ENCODE results near the gene NFIX. TPM values are rescaled to one million over a fixed set of nuclear protein-coding genes. Genes with fewer than 3 reads are reported as not detected.

NFIX gene
- total RNA-seq, 1 donor from 2014 or later = 6.7 TPM

- no peak for DNase-seq (ENCODE audit: low read depth)
- Histone ChIP-seq H3K27me3 (ENCODE audit: control insufficient read depth, insufficient read depth, low read length) (no peaks in the 10 kb centered on the region), H3K36me3 (ENCODE audit: control insufficient read depth, insufficient read depth, low read length) (no peaks in the 10 kb centered on the region), H3K4me3 (ENCODE audit: low read depth, low read length) (no peak overlapping the region)
- no peak for TF ChIP-seq CTCF (IDR thresholded peaks at IDR 0.05; ENCODE audit: insufficient read depth, low read length, poor library complexity, severe bottlenecking)
Observed at GRCh38 chr19:13052447-13053175, 57.3 kb downstream of the NFIX start.

- no peak for DNase-seq (ENCODE audit: low read depth)
- H3K27me3 ChIP-seq (ENCODE audit: control insufficient read depth, insufficient read depth, low read length) = no peaks in the 10 kb centered on the region
- TF ChIP-seq CTCF (IDR thresholded peaks at IDR 0.05; ENCODE audit: insufficient read depth, low read length, poor library complexity, severe bottlenecking) = no peak
- no peak overlapping the region for H3K4me3 ChIP-seq (ENCODE audit: low read depth, low read length)
- H3K36me3 ChIP-seq (ENCODE audit: control insufficient read depth, insufficient read depth, low read length) = no peaks in the 10 kb centered on the region
Observed at GRCh38 chr19:13053238-13053637, 58.0 kb downstream of the NFIX start.

DNA sequence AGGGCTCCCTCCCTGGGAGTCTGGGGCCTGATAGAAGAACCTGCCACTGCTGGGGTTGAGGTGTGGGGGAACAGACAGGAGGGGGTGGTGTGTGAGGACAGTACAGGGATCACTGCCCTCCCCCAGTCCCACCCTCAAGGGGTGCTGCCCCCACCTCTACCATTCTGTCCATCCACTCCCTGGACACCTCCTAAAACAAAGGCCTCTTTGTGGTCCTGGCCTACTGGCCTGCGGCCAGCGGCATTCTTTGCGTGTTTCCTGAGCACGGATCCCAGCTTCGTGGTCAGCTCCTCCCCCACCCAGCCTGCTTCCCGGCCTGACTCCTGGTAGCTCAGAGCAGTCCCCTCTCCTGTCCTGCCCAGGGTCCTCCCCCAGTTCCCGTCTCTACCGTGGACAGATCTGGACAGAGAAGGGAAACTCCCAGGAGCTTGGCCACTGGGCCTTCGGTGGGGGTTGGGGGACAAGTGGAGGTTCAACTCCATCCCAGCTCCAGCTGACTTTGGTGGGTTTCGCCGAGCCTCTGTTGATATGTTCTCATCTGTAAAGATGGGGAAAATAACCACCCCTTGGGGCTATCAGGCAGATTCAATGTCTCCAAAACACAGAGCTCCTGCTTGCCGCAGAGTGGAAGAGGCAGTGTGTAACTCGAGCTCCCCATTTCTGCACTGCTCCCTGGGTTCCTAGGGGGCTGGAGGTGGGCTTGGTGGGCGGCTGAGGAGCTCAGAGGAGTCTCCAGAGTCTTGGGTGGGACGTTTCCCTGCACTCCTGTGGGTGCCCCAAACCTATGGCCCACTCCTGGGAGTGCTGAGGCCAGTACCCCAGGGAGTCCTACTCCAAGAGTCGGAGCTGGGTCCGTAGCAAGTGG is 58.7 kb downstream of the NFIX start:
- no peaks in the 10 kb centered on the region for H3K27me3 ChIP-seq (ENCODE audit: control insufficient read depth, insufficient read depth, low read length)
- no peaks in the 10 kb centered on the region for H3K36me3 ChIP-seq (ENCODE audit: control insufficient read depth, insufficient read depth, low read length)
- peak; percentile 88 for DNase-seq (ENCODE audit: low read depth)
- no peak for TF ChIP-seq CTCF (IDR thresholded peaks at IDR 0.05; ENCODE audit: insufficient read depth, low read length, poor library complexity, severe bottlenecking)
- no peak overlapping the region for H3K4me3 ChIP-seq (ENCODE audit: low read depth, low read length)

DNA sequence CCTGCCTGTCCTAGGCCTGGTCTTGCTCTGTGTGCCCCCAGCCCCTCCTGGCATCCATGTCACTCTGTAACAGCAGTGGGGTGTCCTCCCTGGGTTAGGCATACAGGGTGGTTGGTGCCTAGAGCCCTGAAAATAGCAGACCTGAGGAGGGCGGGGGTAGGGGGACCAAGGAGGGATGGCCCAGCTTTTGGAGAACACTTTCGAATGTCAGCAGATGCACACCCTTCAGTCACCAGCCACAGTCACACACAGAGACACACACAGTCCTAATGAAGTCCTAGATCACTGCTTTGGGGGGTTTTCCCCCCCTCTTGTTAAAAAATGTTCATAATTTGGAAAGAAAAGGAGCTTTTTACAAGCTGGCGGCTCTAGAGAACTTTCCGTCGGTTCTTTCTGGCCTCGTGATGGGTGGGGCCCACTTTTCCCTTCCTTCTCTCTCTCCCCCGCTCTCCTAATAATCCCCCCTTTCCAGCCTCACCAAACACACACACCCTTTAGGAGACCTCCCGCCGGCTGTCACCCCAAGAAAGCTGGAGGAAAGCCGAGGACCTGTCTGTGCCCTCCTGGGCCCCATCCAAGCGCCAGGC is 59.4 kb downstream of the NFIX start:
- H3K27me3 ChIP-seq (ENCODE audit: control insufficient read depth, insufficient read depth, low read length) = no peaks in the 10 kb centered on the region
- no peak for DNase-seq (ENCODE audit: low read depth)
- no peak for TF ChIP-seq CTCF (IDR thresholded peaks at IDR 0.05; ENCODE audit: insufficient read depth, low read length, poor library complexity, severe bottlenecking)
- H3K4me3 ChIP-seq (ENCODE audit: low read depth, low read length) = no peak overlapping the region
- no peaks in the 10 kb centered on the region for H3K36me3 ChIP-seq (ENCODE audit: control insufficient read depth, insufficient read depth, low read length)

DNA sequence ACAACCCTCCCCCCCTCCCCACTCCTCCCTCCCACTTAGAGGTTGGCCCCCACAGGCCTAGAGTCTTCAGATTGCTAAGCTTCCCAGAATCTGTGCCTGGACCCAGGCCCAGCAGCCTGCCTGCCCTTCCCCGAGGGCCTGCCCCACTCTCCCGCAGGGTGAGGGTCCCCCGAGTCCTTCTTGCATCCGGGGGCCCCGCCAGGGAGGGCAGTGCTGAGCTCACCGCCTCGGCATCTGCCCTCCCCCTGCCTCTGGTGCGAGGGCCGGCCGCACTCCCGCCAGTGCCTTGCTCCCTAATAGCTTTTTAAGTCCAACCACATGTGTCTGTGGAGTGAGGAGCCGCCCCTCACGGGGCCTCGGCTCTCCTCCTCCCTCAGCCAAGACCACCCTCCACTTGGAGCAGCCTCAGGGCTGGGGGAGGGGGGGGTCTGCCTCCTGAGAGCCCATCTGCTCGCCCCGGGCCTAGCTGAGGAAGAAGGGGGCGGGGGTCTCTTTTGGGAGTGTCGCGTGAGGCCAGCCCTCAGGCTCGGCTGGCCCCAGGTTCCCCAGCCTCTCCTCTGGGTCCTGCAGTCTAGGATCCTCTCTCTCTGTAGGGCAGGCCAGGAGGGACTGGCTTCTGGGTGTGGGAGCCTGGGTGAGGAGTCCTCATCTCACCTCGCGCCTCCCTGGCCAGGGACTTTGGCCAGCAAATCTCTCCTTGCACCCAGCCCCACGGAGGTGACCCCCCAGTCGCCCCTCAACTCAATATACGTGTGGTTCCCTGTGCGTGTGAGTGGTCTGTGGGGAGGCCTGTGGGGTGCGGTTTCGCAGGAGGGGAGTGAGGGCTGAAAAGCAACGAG is 60.2 kb downstream of the NFIX start:
- DNase-seq (ENCODE audit: low read depth) = no peak
- H3K27me3 ChIP-seq (ENCODE audit: control insufficient read depth, insufficient read depth, low read length) = no peaks in the 10 kb centered on the region
- H3K36me3 ChIP-seq (ENCODE audit: control insufficient read depth, insufficient read depth, low read length) = no peaks in the 10 kb centered on the region
- TF ChIP-seq CTCF (IDR thresholded peaks at IDR 0.05; ENCODE audit: insufficient read depth, low read length, poor library complexity, severe bottlenecking) = no peak
- no peak overlapping the region for H3K4me3 ChIP-seq (ENCODE audit: low read depth, low read length)
